HL-60/S4 treated with retinoic acid at 250 ng/mL for 4 days and 3 days (cell line): ENCODE results near the gene AFF2.
"Not testable (repeated sequence)": the region's sequence is repeated elsewhere in the genome, so short reads cannot be mapped to it uniquely, and the experiment has no call there.

Source experiments
- in situ Hi-C: fragments of 300-500 bp; cut with MboI; formaldehyde crosslinking; loops from 2 replicates; pipeline ENCODE4 v1.7.0; 2022; ENCODE audit warnings: low sequenced_read_pairs

AFF2 gene

GRCh38 chrX:148632444-148632843, 132.0 kb downstream of the AFF2 start:
- in situ Hi-C loops: no loop called here

GRCh38 chrX:148633218-148633908, 132.9 kb downstream of the AFF2 start:
- in situ Hi-C loops: no loop called here

GRCh38 chrX:148634591-148634990, 134.2 kb downstream of the AFF2 start:
- in situ Hi-C loops: no loop called here

- in situ Hi-C loops: no loop called here
These were observed 143.0 kb downstream of the AFF2 start for GRCh38 chrX:148643460-148643859.

- in situ Hi-C loops: no loop called here
These were observed 147.2 kb downstream of the AFF2 start for GRCh38 chrX:148647651-148648050.

GRCh38 chrX:148649145-148649795, 148.9 kb downstream of the AFF2 start:
- in situ Hi-C loops: no loop called here

- in situ Hi-C loops: no loop called here
These were observed 157.8 kb downstream of the AFF2 start for GRCh38 chrX:148658115-148658730.

- in situ Hi-C loops: no loop called here
These were observed 159.1 kb downstream of the AFF2 start for GRCh38 chrX:148659481-148659880.

- in situ Hi-C loops: no loop called here
These were observed 160.6 kb downstream of the AFF2 start for GRCh38 chrX:148661035-148661434.

- in situ Hi-C loops: no loop called here
These were observed 161.6 kb downstream of the AFF2 start for GRCh38 chrX:148662014-148662413.

GRCh38 chrX:148664171-148664570, 163.8 kb downstream of the AFF2 start:
- in situ Hi-C loops: no loop called here

- in situ Hi-C loops: no loop called here
These were observed 164.6 kb downstream of the AFF2 start for GRCh38 chrX:148664995-148665394.

- in situ Hi-C loops: not testable (repeated sequence)
These were observed 168.8 kb downstream of the AFF2 start for GRCh38 chrX:148669175-148669574.

- in situ Hi-C loops: no loop called here
These were observed 169.9 kb downstream of the AFF2 start for GRCh38 chrX:148670277-148670676.

GRCh38 chrX:148672517-148672916, 172.1 kb downstream of the AFF2 start:
- in situ Hi-C loops: no loop called here

GRCh38 chrX:148681605-148682004, 181.2 kb downstream of the AFF2 start:
- in situ Hi-C loops: no loop called here

- in situ Hi-C loops: no loop called here
These were observed 181.8 kb downstream of the AFF2 start for GRCh38 chrX:148682206-148682605.

GRCh38 chrX:148691456-148691855, 191.0 kb downstream of the AFF2 start:
- in situ Hi-C loops: no loop called here

GRCh38 chrX:148695255-148695654, 194.8 kb downstream of the AFF2 start:
- in situ Hi-C loops: no loop called here

- in situ Hi-C loops: no loop called here
These were observed 197.8 kb downstream of the AFF2 start for GRCh38 chrX:148698221-148698620.

- in situ Hi-C loops: no loop called here
These were observed 199.6 kb downstream of the AFF2 start for GRCh38 chrX:148700021-148700420.

GRCh38 chrX:148713981-148714380, 213.6 kb downstream of the AFF2 start:
- in situ Hi-C loops: no loop called here
